Kasumi-1 (cell line): Measurements from ENCODE around the gene KLHL2.
A peak's percentile ranks its signal among the peaks of the same experiment; 100 is the strongest.

Experiments used
- DNase-seq, 2 experiments: peaks; one replicate each; lab custom pipeline; 2025; lab: John Stamatoyannopoulos, UW

The KLHL2 gene

DNA sequence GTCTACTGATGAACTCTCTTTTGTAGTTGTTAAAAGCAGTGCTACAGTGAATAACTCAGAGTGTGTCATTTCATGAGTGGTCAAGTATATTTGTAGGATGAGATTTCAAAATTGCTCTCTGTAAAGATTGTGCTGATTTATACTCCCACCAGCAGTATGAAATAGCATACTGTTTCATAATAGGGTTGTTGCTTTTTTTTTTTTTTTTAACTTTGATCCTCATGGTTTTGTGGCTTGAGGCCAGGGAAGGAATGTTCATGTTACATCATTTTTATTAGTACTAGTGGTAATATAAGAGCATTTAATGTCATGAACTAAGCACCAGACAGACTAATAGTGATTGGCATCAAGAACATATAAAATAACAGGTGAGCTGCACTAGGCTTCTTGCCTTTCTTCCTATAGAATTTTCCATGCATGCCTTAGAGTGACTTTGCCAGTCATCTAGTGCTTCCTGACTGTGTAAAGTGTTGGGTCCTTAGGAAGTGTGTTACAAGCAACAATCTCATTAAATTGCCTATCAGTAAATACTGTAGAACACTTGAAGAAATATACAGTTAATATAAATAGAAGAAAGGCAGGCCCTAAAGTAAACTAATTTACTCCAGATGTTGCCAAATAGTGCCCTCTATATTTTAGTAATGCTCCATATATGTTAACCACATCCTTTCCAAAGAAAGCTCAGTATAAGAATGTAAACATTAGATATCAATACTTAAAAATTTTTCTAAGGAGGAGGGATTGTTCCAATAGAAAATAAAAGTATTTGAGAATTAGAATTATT is 81.5 kb downstream of the KLHL2 start:
- DNase-seq = no peak

DNA sequence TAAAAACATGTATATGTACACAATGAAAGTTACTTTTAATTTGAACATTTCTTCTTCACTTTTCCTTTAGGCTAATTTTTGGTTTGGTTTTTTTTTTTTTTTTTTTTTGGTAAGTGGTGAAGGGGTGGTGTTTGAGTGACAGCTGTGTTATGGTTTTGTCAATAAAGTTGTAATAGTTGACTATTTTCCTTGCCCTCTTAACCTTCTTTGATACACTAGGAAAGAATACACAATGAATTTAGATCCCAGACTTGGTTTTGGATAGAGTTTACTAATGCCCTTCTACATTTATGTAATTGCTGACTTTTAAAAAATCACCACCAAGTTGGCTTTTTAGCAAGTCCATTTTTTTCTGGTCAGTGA is 82.0 kb downstream of the KLHL2 start:
- DNase-seq = no peak

DNA sequence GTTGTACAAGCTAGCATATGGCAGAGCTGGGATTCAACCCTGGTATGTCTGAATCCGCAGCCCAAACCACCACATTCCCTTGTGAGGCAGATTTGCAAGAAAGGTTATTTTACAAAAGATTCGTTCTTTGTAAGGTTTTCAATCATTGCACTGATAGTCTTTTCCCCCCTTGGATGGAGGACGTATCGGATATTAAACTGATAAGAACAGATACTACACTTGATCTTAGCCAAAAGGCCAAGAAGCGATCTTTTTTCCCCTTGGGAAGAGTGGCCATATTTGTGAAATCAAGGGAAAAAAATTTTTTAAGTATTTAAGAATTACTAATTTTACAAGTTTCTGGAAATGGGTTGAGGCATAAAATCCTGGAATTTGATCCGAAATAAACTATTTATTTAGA is 85.7 kb downstream of the KLHL2 start:
- no peak for DNase-seq

- DNase-seq = no peak
These were observed 86.7 kb downstream of the KLHL2 start for GRCh38 chr4:165293927-165294649.

DNA sequence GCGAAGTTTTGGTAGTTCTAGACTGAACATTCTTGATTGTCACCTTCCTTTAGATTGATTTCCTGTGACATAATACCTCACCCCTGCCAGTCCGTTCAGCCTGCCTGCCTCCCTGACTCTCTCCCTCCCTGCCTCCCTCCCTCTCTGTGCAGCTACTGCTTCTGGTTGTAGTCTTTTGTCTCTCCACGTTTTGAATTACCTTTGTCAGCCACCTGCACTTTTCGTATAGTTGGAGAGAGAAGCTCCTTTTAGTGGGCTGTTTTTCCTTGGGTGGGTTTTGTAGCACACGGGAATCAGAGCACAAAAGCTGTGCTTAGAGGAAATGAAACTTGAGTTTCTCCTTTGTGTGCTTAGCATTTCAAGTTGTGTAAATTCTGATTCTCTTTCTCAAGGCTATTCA is 87.5 kb downstream of the KLHL2 start:
- DNase-seq = no peak

DNA sequence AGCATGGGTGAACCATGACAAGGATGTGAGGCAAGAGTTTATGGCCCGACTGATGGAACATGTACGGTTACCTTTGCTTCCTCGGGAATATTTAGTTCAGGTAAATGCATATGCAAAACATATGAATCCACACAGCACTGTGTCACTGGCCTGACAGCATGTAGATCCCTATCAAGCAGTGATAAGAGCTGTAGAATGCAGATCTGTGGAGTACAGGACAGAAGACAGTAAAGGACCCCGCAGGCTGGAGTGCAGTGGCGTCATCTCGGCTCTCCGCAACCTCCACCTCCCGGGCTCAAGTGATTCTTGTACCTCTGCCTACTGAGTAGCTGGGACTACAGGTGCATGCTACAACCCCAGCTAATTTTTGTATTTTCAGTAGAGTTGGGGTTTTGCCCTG is 90.3 kb downstream of the KLHL2 start:
- DNase-seq = no peak

DNA sequence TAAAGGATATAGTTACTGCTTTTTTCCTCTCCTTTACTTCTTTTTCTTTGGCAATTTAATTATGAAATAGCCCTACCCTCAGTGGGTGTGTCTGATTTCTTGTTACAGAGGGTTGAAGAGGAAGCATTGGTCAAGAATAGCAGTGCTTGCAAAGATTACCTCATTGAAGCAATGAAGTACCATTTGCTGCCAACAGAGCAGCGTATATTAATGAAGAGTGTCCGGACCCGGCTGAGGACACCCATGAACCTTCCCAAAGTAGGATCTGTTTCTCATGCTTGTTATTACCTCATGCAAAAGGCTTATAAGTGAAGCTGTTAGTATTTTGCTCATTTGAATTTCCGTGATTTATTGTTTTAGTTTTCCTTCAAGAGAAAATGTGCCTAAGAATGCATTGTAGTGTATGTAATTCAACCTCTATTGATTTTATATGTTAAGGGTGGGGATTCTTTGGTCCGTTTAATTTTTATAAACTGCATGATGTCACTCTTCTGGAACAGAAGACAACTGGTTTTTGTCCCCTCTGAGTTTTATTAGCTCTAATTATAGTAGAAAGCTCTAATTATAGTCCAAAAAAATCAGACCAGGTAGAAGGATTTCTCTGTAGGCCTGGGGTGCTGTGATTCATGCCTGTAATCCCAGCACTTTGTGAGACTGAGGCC is 92.2 kb downstream of the KLHL2 start:
- no peak for DNase-seq

DNA sequence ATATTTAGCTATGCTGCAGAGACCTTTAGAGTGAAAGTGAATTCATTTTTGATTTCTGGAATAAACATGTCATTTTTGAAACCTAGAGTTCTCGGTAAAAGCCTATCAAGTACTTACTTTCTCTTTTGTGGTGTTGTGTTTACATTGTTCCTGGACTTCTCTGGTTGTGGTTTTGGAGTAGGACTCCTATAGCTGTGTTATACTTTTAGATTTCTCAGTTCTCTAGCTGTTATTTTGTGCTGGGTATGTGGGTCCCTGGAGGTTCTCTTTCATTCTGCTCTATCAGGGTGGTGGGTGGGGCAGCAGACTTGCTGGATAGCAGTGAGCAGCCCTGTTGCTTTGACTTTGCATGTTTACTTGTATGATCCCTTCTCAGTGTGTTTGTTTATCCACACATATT is 94.5 kb downstream of the KLHL2 start:
- DNase-seq = peak in 1 of 2 experiments; percentile 37

- no peak for DNase-seq
These were observed 95.3 kb downstream of the KLHL2 start for GRCh38 chr4:165302658-165303057.

- no peak for DNase-seq
These were observed 100.8 kb downstream of the KLHL2 start for GRCh38 chr4:165308166-165308565.

GRCh38 chr4:165308606-165309005 is 101.2 kb downstream of the KLHL2 start:
- no peak for DNase-seq

GRCh38 chr4:165309456-165309855 is 102.1 kb downstream of the KLHL2 start:
- no peak for DNase-seq

GRCh38 chr4:165312506-165312905 is 105.1 kb downstream of the KLHL2 start:
- DNase-seq = no peak

GRCh38 chr4:165319030-165319429 is 111.7 kb downstream of the KLHL2 start:
- no peak for DNase-seq

DNA sequence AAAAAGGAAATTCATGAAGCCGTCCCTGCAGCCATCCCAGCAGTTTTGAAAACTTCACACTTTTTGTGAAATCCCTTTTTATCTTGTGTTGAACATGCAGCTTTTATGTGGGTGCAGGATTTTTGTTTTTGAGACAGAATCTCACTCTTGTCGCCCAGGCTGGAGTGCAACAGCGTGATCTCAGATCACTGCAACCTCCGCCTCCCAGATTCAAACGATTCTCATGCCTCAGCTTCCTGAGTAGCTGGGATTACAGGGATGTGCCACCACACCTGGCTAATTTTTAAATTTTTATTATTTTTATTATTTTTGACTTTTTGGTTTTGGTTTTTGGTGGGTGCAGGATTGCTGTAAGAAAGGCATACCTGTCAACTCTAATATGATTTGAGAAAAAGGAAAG is 112.1 kb downstream of the KLHL2 start:
- DNase-seq = no peak

- no peak for DNase-seq
These were observed 117.0 kb downstream of the KLHL2 start for GRCh38 chr4:165324236-165324917.

DNA sequence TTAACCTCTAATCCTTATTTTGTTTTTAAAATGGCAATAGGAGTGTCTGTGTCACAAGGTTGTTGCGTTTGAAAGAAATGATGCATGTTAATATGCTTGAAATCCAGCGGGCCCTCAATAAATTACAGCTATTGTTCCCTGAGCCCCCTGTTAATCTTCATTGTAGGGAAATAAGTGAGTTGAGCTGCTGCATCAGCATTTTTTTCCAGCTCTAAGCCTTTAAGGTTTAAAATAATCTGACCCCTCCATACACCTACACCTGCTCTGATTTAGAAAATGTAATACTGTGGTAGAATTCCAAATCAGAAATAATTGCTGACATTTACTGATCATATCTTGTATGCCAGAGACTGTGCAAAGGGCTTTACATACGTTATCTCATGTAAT is 117.5 kb downstream of the KLHL2 start:
- DNase-seq = no peak

GRCh38 chr4:165325732-165326512 is 118.6 kb downstream of the KLHL2 start:
- no peak for DNase-seq

GRCh38 chr4:165326831-165327210 is 119.5 kb downstream of the KLHL2 start:
- no peak for DNase-seq

DNA sequence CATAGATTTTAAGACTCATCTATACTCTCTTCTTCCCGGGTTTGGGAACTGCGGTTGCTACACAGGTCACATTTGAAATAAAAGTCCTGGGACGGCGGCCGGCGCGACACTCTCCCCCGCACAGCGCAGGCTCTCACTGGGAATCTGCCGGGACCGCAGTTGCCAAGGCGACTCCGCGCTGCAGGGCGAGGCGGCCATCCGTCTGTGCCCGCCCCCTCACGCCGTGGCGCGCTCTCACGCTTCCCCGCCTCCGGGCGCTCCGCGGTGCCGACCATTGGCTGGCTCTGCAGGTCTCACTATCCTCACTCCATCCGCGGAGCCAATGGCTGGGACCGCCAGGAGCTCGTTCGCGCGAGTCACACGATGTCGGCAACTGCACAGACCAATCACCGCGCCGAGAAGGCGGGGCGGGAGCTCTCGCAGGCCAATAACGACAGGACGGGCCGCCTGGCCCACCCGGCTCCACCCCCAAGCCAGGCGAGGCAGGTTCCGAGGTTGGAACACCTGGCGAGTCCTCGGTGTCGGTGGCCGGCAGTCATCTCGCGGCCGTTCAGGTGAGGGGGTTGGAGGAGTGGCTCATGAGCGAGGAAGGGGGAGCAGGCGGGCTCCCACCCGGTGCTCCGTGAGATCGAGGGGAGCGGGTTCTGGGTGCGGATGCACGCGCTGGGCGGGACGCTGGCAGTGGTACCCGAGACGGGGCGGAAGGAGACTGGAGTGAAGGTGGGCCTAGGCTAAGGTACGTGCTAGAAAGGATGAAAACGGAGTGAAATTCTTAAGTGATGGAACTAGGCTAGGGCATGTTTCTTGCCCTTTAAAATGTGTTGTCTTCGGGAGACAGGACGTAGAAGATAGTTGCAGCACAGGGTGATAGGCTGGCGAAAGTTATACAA is 120.1 kb downstream of the KLHL2 start, which contains the start of gene MSMO1:
Gene MSMO1 (plus strand): TSS at position 459 of the 890 bp plus-strand sequence. CDS start 5,702 bp downstream, outside the sequence.
- peak; percentile 97 for DNase-seq

DNA sequence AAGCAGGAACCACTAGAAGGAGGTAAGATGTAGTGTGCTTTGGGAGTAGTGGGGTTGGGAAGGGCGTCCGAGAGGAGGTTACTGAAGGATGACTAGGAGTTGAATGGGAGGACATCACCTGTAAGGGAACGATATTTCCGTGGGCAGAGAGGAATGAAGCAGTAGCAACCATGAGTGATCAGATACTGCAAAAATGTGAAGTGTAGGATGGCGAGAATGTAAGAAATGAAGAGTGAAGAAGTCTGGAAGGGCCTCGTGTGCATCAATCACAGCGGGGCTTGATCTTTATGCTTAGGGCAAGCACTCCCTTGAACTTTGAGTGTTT is 120.7 kb downstream of the KLHL2 start:
- DNase-seq = no peak
